HG03460 (cell line): Measurements from ENCODE around the gene NUDCD2.
"Not testable (repeated sequence)": the region's sequence is repeated elsewhere in the genome, so short reads cannot be mapped to it uniquely, and the experiment has no call there.

Experiments used
- ATAC-seq: cut with Tn5 transposase; IDR thresholded peaks from one replicate; pipeline ENCODE4 v1.9.1; 2021; ENCODE audit not compliant: unreplicated experiment

NUDCD2 gene

GRCh38 chr5:163433271-163433670, 26.6 kb downstream of the NUDCD2 start:
- no peak for ATAC-seq

- no peak for ATAC-seq
Measured at GRCh38 chr5:163432544-163432943, 27.4 kb downstream of the NUDCD2 start.

- not testable (repeated sequence) for ATAC-seq
Measured at GRCh38 chr5:163426128-163426527, 33.8 kb downstream of the NUDCD2 start.

- no peak for ATAC-seq
Measured at GRCh38 chr5:163424836-163425235, 35.1 kb downstream of the NUDCD2 start.

GRCh38 chr5:163415673-163416072, 44.2 kb downstream of the NUDCD2 start:
- not testable (repeated sequence) for ATAC-seq

GRCh38 chr5:163410505-163410904, 49.4 kb downstream of the NUDCD2 start:
- ATAC-seq: no peak

GRCh38 chr5:163409384-163409783, 50.5 kb downstream of the NUDCD2 start:
- ATAC-seq: no peak

GRCh38 chr5:163408311-163408923, 51.5 kb downstream of the NUDCD2 start:
- ATAC-seq: peak; percentile 77

GRCh38 chr5:163407034-163407655, 52.8 kb downstream of the NUDCD2 start:
- ATAC-seq: peak; percentile 77

- ATAC-seq: no peak
Measured at GRCh38 chr5:163404364-163405173, 55.3 kb downstream of the NUDCD2 start.

GRCh38 chr5:163402007-163402406, 57.9 kb downstream of the NUDCD2 start:
- no peak for ATAC-seq

GRCh38 chr5:163401271-163401670, 58.6 kb downstream of the NUDCD2 start:
- no peak for ATAC-seq

- no peak for ATAC-seq
Measured at GRCh38 chr5:163399923-163400322, 60.0 kb downstream of the NUDCD2 start.

GRCh38 chr5:163397354-163397753, 62.5 kb downstream of the NUDCD2 start:
- ATAC-seq: no peak

- not testable (repeated sequence) for ATAC-seq
Measured at GRCh38 chr5:163396818-163397340, 63.0 kb downstream of the NUDCD2 start.
